M059J (cell line): ENCODE measurements around the gene TNFRSF14. TPM values are rescaled to one million over a fixed set of nuclear protein-coding genes. Genes with fewer than 3 reads are reported as not detected.
"Not testable (repeated sequence)": the region's sequence is repeated elsewhere in the genome, so short reads cannot be mapped to it uniquely, and the experiment has no call there.

Experiments
- DNase-seq: peaks from one replicate; pipeline ENCODE4 v3.0.0-alpha.2; 2012; ENCODE audit warnings: low read depth
- total RNA-seq: library from RNA; depleted of rRNA; stranded (reverse); fragments of >200 nt; shearing (Covaris generic); gene quantifications from 2 replicates; pipeline ENCODE4 v1.2.3, GENCODE V29; 2014

The TNFRSF14 gene
- total RNA-seq, 1 experiment from 2014 or later, result 13.9 TPM

- DNase-seq, result no peak
Observed at GRCh38 chr1:2567083-2567679, 11.0 kb downstream of the TNFRSF14 start.

- not testable (repeated sequence) for DNase-seq
Observed at GRCh38 chr1:2568187-2568816, 12.1 kb downstream of the TNFRSF14 start.

- DNase-seq, result no peak
Observed at GRCh38 chr1:2569060-2569459, 12.9 kb downstream of the TNFRSF14 start.

- not testable (repeated sequence) for DNase-seq
Observed at GRCh38 chr1:2569703-2570102, 13.5 kb downstream of the TNFRSF14 start.

GRCh38 chr1:2570332-2570731 is 14.2 kb downstream of the TNFRSF14 start:
- DNase-seq, result no peak

- DNase-seq, result no peak
Observed at GRCh38 chr1:2571348-2571747, 15.2 kb downstream of the TNFRSF14 start.

GRCh38 chr1:2573250-2573920 is 17.2 kb downstream of the TNFRSF14 start:
- no peak for DNase-seq

- peak; percentile 28 for DNase-seq
Observed at GRCh38 chr1:2574350-2574749, 18.2 kb downstream of the TNFRSF14 start.

- no peak for DNase-seq
Observed at GRCh38 chr1:2575801-2576663, 19.9 kb downstream of the TNFRSF14 start.

- DNase-seq, result not testable (repeated sequence)
Observed at GRCh38 chr1:2577565-2578075, 21.4 kb downstream of the TNFRSF14 start.

- DNase-seq, result no peak
Observed at GRCh38 chr1:2578758-2579118, 22.6 kb downstream of the TNFRSF14 start.

GRCh38 chr1:2580691-2581090 is 24.5 kb downstream of the TNFRSF14 start:
- no peak for DNase-seq

GRCh38 chr1:2582391-2582790 is 26.2 kb downstream of the TNFRSF14 start:
- no peak for DNase-seq

- DNase-seq, result no peak
Observed at GRCh38 chr1:2583331-2583791, 27.2 kb downstream of the TNFRSF14 start.

GRCh38 chr1:2583871-2584351 is 27.7 kb downstream of the TNFRSF14 start:
- no peak for DNase-seq

- DNase-seq, result no peak
Observed at GRCh38 chr1:2584686-2585317, 28.6 kb downstream of the TNFRSF14 start.

- peak; percentile 23 for DNase-seq
Observed at GRCh38 chr1:2585318-2586092, 29.3 kb downstream of the TNFRSF14 start.

- peak; percentile 97 for DNase-seq
Observed at GRCh38 chr1:2586154-2587070, 30.2 kb downstream of the TNFRSF14 start, which contains the start of gene PRXL2B. Gene PRXL2B, plus strand, starts transcription at chr1:2586777. Its CDS starts 109 bp downstream, at chr1:2586886.
